ENCODE data around the gene PGAP3. TPM values are rescaled to one million over a fixed set of nuclear protein-coding genes. Genes with fewer than 3 reads are reported as not detected.

The PGAP3 gene
- total RNA-seq, 4 donors from 2014 or later = 4.6 to 24.8 (median 19.5) TPM

- peaks cover 0 to 11% of the 10 kb centered on the region in 2 donors for H3K4me1 ChIP-seq
- no peak overlapping the region for H3K27ac ChIP-seq
- no peak for TF ChIP-seq POLR2A (IDR thresholded peaks at IDR 0.05)
- TF ChIP-seq CTCF (IDR thresholded peaks at IDR 0.05) = peak in 1 of 4 experiments; percentile 1
- no peaks in the 10 kb centered on the region for H3K36me3 ChIP-seq
- DNase-seq = no peak
- peaks cover 16 to 20% of the 10 kb centered on the region in 2 donors for H3K27me3 ChIP-seq
- no peak overlapping the region for H3K4me3 ChIP-seq
- H3K9me3 ChIP-seq = no peaks in the 10 kb centered on the region
- intact Hi-C loops (cut with DNase I; ENCODE audit: low total_unique reads) = no loop called here
Observed at GRCh38 chr17:39672522-39673334, 15.1 kb downstream of the PGAP3 start.

GRCh38 chr17:39671651-39672521 lies 16.0 kb downstream of the PGAP3 start:
- H3K9me3 ChIP-seq = no peaks in the 10 kb centered on the region
- no peaks in the 10 kb centered on the region for H3K36me3 ChIP-seq
- H3K4me3 ChIP-seq = no peak overlapping the region
- H3K27ac ChIP-seq = no peak overlapping the region
- no peak for DNase-seq
- H3K4me1 ChIP-seq = peaks cover 0 to 19% of the 10 kb centered on the region in 2 donors
- H3K27me3 ChIP-seq = peaks cover 25 to 29% of the 10 kb centered on the region in 2 donors
- intact Hi-C loops (cut with DNase I; ENCODE audit: low total_unique reads) = no loop called here
- TF ChIP-seq CTCF (IDR thresholded peaks at IDR 0.05) (peak; percentile 18 to 49 (median 38)), POLR2A (IDR thresholded peaks at IDR 0.05) (no peak)

GRCh38 chr17:39670746-39671145 lies 17.1 kb downstream of the PGAP3 start:
- intact Hi-C loops (cut with DNase I; ENCODE audit: low total_unique reads) = no loop called here
- TF ChIP-seq POLR2A (IDR thresholded peaks at IDR 0.05) (no peak), CTCF (IDR thresholded peaks at IDR 0.05) (no peak)
- Histone ChIP-seq H3K4me1 (peaks cover 0 to 19% of the 10 kb centered on the region in 2 donors), H3K27ac (no peak overlapping the region), H3K9me3 (no peaks in the 10 kb centered on the region), H3K4me3 (no peak overlapping the region), H3K36me3 (no peaks in the 10 kb centered on the region), H3K27me3 (peaks cover 25 to 34% of the 10 kb centered on the region in 2 donors)
- DNase-seq = no peak

GRCh38 chr17:39669897-39670735 lies 17.7 kb downstream of the PGAP3 start:
- Histone ChIP-seq H3K9me3 (no peaks in the 10 kb centered on the region), H3K27me3 (peaks cover 25 to 34% of the 10 kb centered on the region in 2 donors), H3K4me1 (peaks cover 0 to 19% of the 10 kb centered on the region in 2 donors), H3K4me3 (no peak overlapping the region), H3K36me3 (no peaks in the 10 kb centered on the region), H3K27ac (no peak overlapping the region)
- DNase-seq = no peak
- TF ChIP-seq CTCF (IDR thresholded peaks at IDR 0.05) = no peak
- no peak for TF ChIP-seq POLR2A (IDR thresholded peaks at IDR 0.05)
- intact Hi-C loops (cut with DNase I; ENCODE audit: low total_unique reads) = no loop called here

Measured in uterus (tissue), 4 donors.